Measurements from ENCODE around the gene RABGGTB.
"Not testable (repeated sequence)": the region's sequence is repeated elsewhere in the genome, so short reads cannot be mapped to it uniquely, and the experiment has no call there.

Gene RABGGTB

GRCh38 chr1:75785983-75786853 lies at the start of gene RABGGTB:
TSS of gene RABGGTB (plus strand) at chr1:75786256. CDS start at chr1:75786272, 16 bp downstream.
- peak; percentile 92 for DNase-seq (ENCODE audit: low spot score)

GRCh38 chr1:75742047-75742625 lies 43.9 kb upstream of the RABGGTB start:
- no peak for DNase-seq (ENCODE audit: low spot score)

- DNase-seq (ENCODE audit: low spot score): no peak
Observed at GRCh38 chr1:75745276-75745675, 40.8 kb upstream of the RABGGTB start.

- DNase-seq (ENCODE audit: low spot score): not testable (repeated sequence)
Observed at GRCh38 chr1:75757210-75757609, 28.8 kb upstream of the RABGGTB start.

- DNase-seq (ENCODE audit: low spot score): not testable (repeated sequence)
Observed at GRCh38 chr1:75758543-75758942, 27.5 kb upstream of the RABGGTB start.

- DNase-seq (ENCODE audit: low spot score): no peak
Observed at GRCh38 chr1:75764057-75764655, 21.9 kb upstream of the RABGGTB start.

- DNase-seq (ENCODE audit: low spot score): no peak
Observed at GRCh38 chr1:75765697-75766355, 20.2 kb upstream of the RABGGTB start.

- no peak for DNase-seq (ENCODE audit: low spot score)
Observed at GRCh38 chr1:75768016-75768415, 18.0 kb upstream of the RABGGTB start.

GRCh38 chr1:75770761-75771160 lies 15.3 kb upstream of the RABGGTB start:
- no peak for DNase-seq (ENCODE audit: low spot score)

- DNase-seq (ENCODE audit: low spot score): no peak
Observed at GRCh38 chr1:75771978-75772377, 14.1 kb upstream of the RABGGTB start.

- not testable (repeated sequence) for DNase-seq (ENCODE audit: low spot score)
Observed at GRCh38 chr1:75777812-75778211, 8.2 kb upstream of the RABGGTB start.

GRCh38 chr1:75778694-75779093 lies 7.4 kb upstream of the RABGGTB start:
- DNase-seq (ENCODE audit: low spot score): not testable (repeated sequence)

- not testable (repeated sequence) for DNase-seq (ENCODE audit: low spot score)
Observed at GRCh38 chr1:75780183-75780582, 5.9 kb upstream of the RABGGTB start.

GRCh38 chr1:75783920-75784319 lies 2.1 kb upstream of the RABGGTB start:
- DNase-seq (ENCODE audit: low spot score): not testable (repeated sequence)

GRCh38 chr1:75785320-75785982 lies 605 bp upstream of the RABGGTB start:
- no peak for DNase-seq (ENCODE audit: low spot score)

GRCh38 chr1:75786901-75787493 lies 941 bp downstream of the RABGGTB start:
- DNase-seq (ENCODE audit: low spot score): no peak

GRCh38 chr1:75787524-75787923 lies 1.5 kb downstream of the RABGGTB start:
- no peak for DNase-seq (ENCODE audit: low spot score)

GRCh38 chr1:75789988-75790387 lies 3.9 kb downstream of the RABGGTB start:
- no peak for DNase-seq (ENCODE audit: low spot score)

- DNase-seq (ENCODE audit: low spot score): no peak
Observed at GRCh38 chr1:75791022-75791421, 5.0 kb downstream of the RABGGTB start.

- DNase-seq (ENCODE audit: low spot score): no peak
Observed at GRCh38 chr1:75792091-75792490, 6.0 kb downstream of the RABGGTB start.

- no peak for DNase-seq (ENCODE audit: low spot score)
Observed at GRCh38 chr1:75794382-75794781, 8.3 kb downstream of the RABGGTB start.

Measured in germinal center (tissue), 1 donor.